Lower lobe of right lung (tissue), 2 donors: Measurements from ENCODE around the gene PPP1R12B. TPM values are rescaled to one million over a fixed set of nuclear protein-coding genes. Genes with fewer than 3 reads are reported as not detected.

ENCODE experiments used
- ATAC-seq, 2 donors: fragments of 200-7000 bp; cut with Tn5 transposase; one replicate each; pipeline ENCODE4 v1.9.1; 2020 to 2022; ENCODE audit warnings: mild to moderate bottlenecking in 2 of 2, moderate library complexity in 2 of 2
- DNase-seq: peaks from one replicate; pipeline ENCODE4 v3.0.0-alpha.2; 2020
- H3K27ac ChIP-seq: fragments of 200-600 bp; one replicate; pipeline ENCODE4 v1.8.0; 2022
- H3K27me3 ChIP-seq: fragments of 200-600 bp; one replicate; pipeline ENCODE4 v1.8.0; 2022; ENCODE audit warnings: low read depth
- H3K36me3 ChIP-seq: fragments of 200-600 bp; one replicate; pipeline ENCODE4 v1.8.0; 2022; ENCODE audit warnings: mild to moderate bottlenecking
- H3K4me1 ChIP-seq: fragments of 200-600 bp; one replicate; pipeline ENCODE4 v1.8.0; 2022
- H3K4me3 ChIP-seq: fragments of 200-600 bp; one replicate; pipeline ENCODE4 v1.8.0; 2022; ENCODE audit warnings: mild to moderate bottlenecking
- H3K9me3 ChIP-seq: fragments of 200-600 bp; one replicate; pipeline ENCODE4 v1.8.0; 2022
- CTCF ChIP-seq: fragments of 200-600 bp; IDR thresholded peaks from one replicate; pipeline ENCODE4 v1.8.0; 2022; ENCODE audit warnings: antibody characterized with exemption, mild to moderate bottlenecking
- intact Hi-C: fragments of 100-400 bp; cut with DNase I; formaldehyde crosslinking; loops from one replicate; pipeline ENCODE4 v1.11.0; 2022
- total RNA-seq: library from RNA; stranded (reverse); fragmentation: NEBNext Ultra II Directional; extraction: Animal tissue kit (Norgen Biotek cat#: 25700); gene quantifications from one replicate; pipeline ENCODE4 v1.2.1, GENCODE V29; 2021
- donor health status: DM: no; HTN: yes; CAD: no; lungs with severe emphysema.

Gene PPP1R12B
- total RNA-seq, 1 donor from 2014 or later: 41.4 TPM

GRCh38 chr1:202589190-202589930 lies 240.9 kb downstream of the PPP1R12B start:
- ATAC-seq: peak; percentile 80 to 84
- Histone ChIP-seq H3K4me3 (no peak overlapping the region), H3K9me3 (no peaks in the 10 kb centered on the region), H3K4me1 (peaks cover 32% of the 10 kb centered on the region), H3K27me3 (no peaks in the 10 kb centered on the region), H3K36me3 (peaks cover 3% of the 10 kb centered on the region), H3K27ac (peak overlapping the region; percentile 69)
- intact Hi-C loops: no loop called here
- no peak for TF ChIP-seq CTCF
- DNase-seq: no peak

GRCh38 chr1:202590126-202590525 lies 241.6 kb downstream of the PPP1R12B start:
- no peak for DNase-seq
- intact Hi-C loops: no loop called here

GRCh38 chr1:202590975-202591411 lies 242.5 kb downstream of the PPP1R12B start:
- TF ChIP-seq CTCF: no peak
- H3K27me3 ChIP-seq: no peaks in the 10 kb centered on the region
- DNase-seq: no peak
- H3K36me3 ChIP-seq: no peaks in the 10 kb centered on the region
- H3K27ac ChIP-seq: no peak overlapping the region
- ATAC-seq: no peak
- peaks cover 27% of the 10 kb centered on the region for H3K4me1 ChIP-seq
- no peaks in the 10 kb centered on the region for H3K9me3 ChIP-seq
- intact Hi-C loops: no loop called here
- no peak overlapping the region for H3K4me3 ChIP-seq

More at GRCh38 chr1:202590126-202590525, 241.6 kb downstream of the PPP1R12B start:
- H3K9me3 ChIP-seq: no peaks in the 10 kb centered on the region
- H3K4me3 ChIP-seq: no peak overlapping the region
- no peaks in the 10 kb centered on the region for H3K36me3 ChIP-seq
- no peak for ATAC-seq
- peaks cover 32% of the 10 kb centered on the region for H3K4me1 ChIP-seq
- peak overlapping the region; percentile 69 for H3K27ac ChIP-seq
- no peaks in the 10 kb centered on the region for H3K27me3 ChIP-seq
- TF ChIP-seq CTCF: no peak

- Histone ChIP-seq H3K27ac (no peak overlapping the region), H3K4me1 (peaks cover 22% of the 10 kb centered on the region), H3K36me3 (no peaks in the 10 kb centered on the region), H3K4me3 (no peak overlapping the region), H3K27me3 (no peaks in the 10 kb centered on the region), H3K9me3 (no peaks in the 10 kb centered on the region)
- no peak for ATAC-seq
- TF ChIP-seq CTCF: no peak
- intact Hi-C loops: no loop called here
- DNase-seq: no peak
Observed at GRCh38 chr1:202591515-202591914, 243.0 kb downstream of the PPP1R12B start.

- no peaks in the 10 kb centered on the region for H3K27me3 ChIP-seq
- intact Hi-C loops: no loop called here
- H3K27ac ChIP-seq: no peak overlapping the region
- no peak overlapping the region for H3K4me3 ChIP-seq
- no peaks in the 10 kb centered on the region for H3K9me3 ChIP-seq
- DNase-seq (no peak), ATAC-seq (no peak)
- no peak for TF ChIP-seq CTCF
- peaks cover 16% of the 10 kb centered on the region for H3K4me1 ChIP-seq
- no peaks in the 10 kb centered on the region for H3K36me3 ChIP-seq
Observed at GRCh38 chr1:202592146-202592545, 243.6 kb downstream of the PPP1R12B start.
